Panc1 (cell line): ENCODE results near the gene NXPH4. TPM values are rescaled to one million over a fixed set of nuclear protein-coding genes. Genes with fewer than 3 reads are reported as not detected.

Experiments used
- ATAC-seq: fragments of 200-7000 bp; cut with Tn5 transposase; 2 replicates; pipeline ENCODE4 v1.9.1; 2020; ENCODE audit warnings: mild to moderate bottlenecking, moderate library complexity
- BruUV-seq: library from RNA; stranded (reverse); fragments of 400-500 nt; replicated peaks from 2 replicates; lab custom pipeline; 2021; lab: Mats Ljungman, UMichigan
- CTCF ChIA-PET: fragments of 300-600 bp; sonication (Branson Sonifier 250); formaldehyde crosslinking; loops from one replicate; lab custom pipeline; 2022; ENCODE audit warnings: antibody characterized with exemption; lab: Charles Lee
- POLR2A ChIA-PET: fragments of 300-600 bp; sonication (Branson Sonifier 250); formaldehyde crosslinking; loops from one replicate; lab custom pipeline; 2022; ENCODE audit warnings: antibody characterized with exemption; lab: Charles Lee
- DNase-seq: peaks from one replicate; pipeline ENCODE4 v3.0.0-alpha.2; 2010; ENCODE audit warnings: low read depth, low spot score
- H3K27ac ChIP-seq: 2 replicates; pipeline ENCODE4 v1.5.1; 2011; ENCODE audit warnings: mild to moderate bottlenecking, low read length, inconsistent platforms
- H3K27me3 ChIP-seq: fragments of 200-500 bp; sonication (Bioruptor generic); 2 replicates; pipeline ENCODE4 v1.6.0; 2014; ENCODE audit warnings: low read length, inconsistent platforms; ENCODE audit not compliant: control insufficient read depth, insufficient read depth
- H3K36me3 ChIP-seq: fragments of 200-500 bp; sonication (Bioruptor generic); 2 replicates; pipeline ENCODE4 v1.5.1; 2014; ENCODE audit warnings: inconsistent platforms, mild to moderate bottlenecking, low read length, moderate library complexity; ENCODE audit not compliant: control insufficient read depth, insufficient read depth
- H3K4me1 ChIP-seq: 2 replicates; pipeline ENCODE4 v1.5.1; 2011; ENCODE audit warnings: inconsistent platforms, mild to moderate bottlenecking, low read length, moderate library complexity; ENCODE audit not compliant: control insufficient read depth, insufficient read depth
- H3K4me3 ChIP-seq, 2 experiments: 2 replicates each; pipeline ENCODE4 v1.5.1; 2011 to 2012; ENCODE audit warnings: low read depth in 2 of 2, low read length in 2 of 2, mild to moderate bottlenecking in 2 of 2, inconsistent platforms in 1 of 2, moderate library complexity in 1 of 2
- H3K9me3 ChIP-seq: fragments of 200-500 bp; sonication (Bioruptor generic); 2 replicates; pipeline ENCODE4 v1.5.1; 2014; ENCODE audit warnings: low read depth, mild to moderate bottlenecking, inconsistent platforms, low read length, moderate library complexity; ENCODE audit not compliant: control insufficient read depth, insufficient read depth
- POLR2AphosphoS5 ChIP-seq: IDR thresholded peaks from 2 replicates; pipeline ENCODE4 v1.6.1; 2012; ENCODE audit warnings: mild to moderate bottlenecking, low read depth, low read length, moderate library complexity
- SIN3A ChIP-seq: IDR thresholded peaks from 2 replicates; pipeline ENCODE4 v1.6.1; 2012; ENCODE audit warnings: low read depth, mild to moderate bottlenecking, low read length, moderate library complexity, borderline replicate concordance; ENCODE audit not compliant: insufficient read depth
- TCF7L2 ChIP-seq: IDR thresholded peaks from 2 replicates; pipeline ENCODE4 v1.6.1; 2011; ENCODE audit warnings: mild to moderate bottlenecking, low read depth, low read length, inconsistent platforms
- in situ Hi-C: cut with HindIII; loops from 2 replicates; pipeline ENCODE4 v1.10.0; 2016; ENCODE audit warnings: low sequenced_read_pairs, low pct_unique_long_range_greater_than_20kb
- intact Hi-C: fragments of 100-400 bp; cut with micrococcal nuclease; formaldehyde crosslinking; loops from one replicate; pipeline ENCODE4 v1.10.0; 2022; ENCODE audit not compliant: unreplicated experiment
- total RNA-seq: library from RNA; stranded (reverse); gene quantifications from one replicate; pipeline ENCODE4 v1.2.1, GENCODE V29; 2021; ENCODE audit not compliant: unreplicated experiment
- TF ChIP-seq, protein P1 (sequence below): fragments of 450-650 bp; IDR thresholded peaks from 2 replicates; pipeline ENCODE4 v1.5.1; 2017; ENCODE audit warnings: mild to moderate bottlenecking
- TF ChIP-seq, protein P2 (sequence below), 2 experiments: IDR thresholded peaks; 2 replicates each; pipeline ENCODE4 v1.6.1; 2011 to 2012; ENCODE audit warnings: low read depth in 2 of 2, control low read depth in 1 of 2, low read length in 1 of 2, mild to moderate bottlenecking in 1 of 2, moderate library complexity in 1 of 2; ENCODE audit not compliant: insufficient read depth in 1 of 2

Gene NXPH4
- total RNA-seq, 1 experiment from 2014 or later, result 2.1 TPM

DNA sequence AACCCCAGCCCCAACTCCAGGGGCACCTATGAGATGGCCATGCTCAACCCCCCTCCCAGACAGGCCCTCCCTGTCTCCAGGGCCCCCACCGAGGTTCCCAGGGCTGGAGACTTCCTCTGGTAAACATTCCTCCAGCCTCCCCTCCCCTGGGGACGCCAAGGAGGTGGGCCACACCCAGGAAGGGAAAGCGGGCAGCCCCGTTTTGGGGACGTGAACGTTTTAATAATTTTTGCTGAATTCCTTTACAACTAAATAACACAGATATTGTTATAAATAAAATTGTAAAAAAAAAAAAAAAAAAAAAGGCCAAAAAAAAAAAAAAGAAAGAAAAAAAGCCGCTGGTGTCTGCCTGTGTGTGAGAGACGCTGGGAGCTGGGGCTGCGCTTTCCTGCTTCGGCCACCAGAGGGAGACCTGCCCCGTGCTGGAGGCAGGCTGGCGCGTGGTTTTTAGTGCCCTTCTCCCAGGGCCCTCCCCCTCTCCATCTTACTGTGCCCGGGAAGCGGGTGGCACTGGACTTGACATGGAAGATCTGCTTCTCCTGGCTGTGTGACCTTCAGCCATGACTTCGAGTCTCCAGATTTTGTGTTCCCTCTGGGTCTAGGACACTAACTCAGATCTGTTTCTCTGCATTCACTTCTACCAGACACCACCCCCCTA lies 3.4 kb upstream of the NXPH4 start:
- Histone ChIP-seq H3K36me3 (no peaks in the 10 kb centered on the region; the same call in 1 of the 2 replicates), H3K9me3 (no peaks in the 10 kb centered on the region), H3K4me3 (no peak overlapping the region), H3K27ac (no peak overlapping the region), H3K27me3 (peaks cover 10% of the 10 kb centered on the region), H3K4me1 (peaks cover 20% of the 10 kb centered on the region)
- TF ChIP-seq, protein P1, sequence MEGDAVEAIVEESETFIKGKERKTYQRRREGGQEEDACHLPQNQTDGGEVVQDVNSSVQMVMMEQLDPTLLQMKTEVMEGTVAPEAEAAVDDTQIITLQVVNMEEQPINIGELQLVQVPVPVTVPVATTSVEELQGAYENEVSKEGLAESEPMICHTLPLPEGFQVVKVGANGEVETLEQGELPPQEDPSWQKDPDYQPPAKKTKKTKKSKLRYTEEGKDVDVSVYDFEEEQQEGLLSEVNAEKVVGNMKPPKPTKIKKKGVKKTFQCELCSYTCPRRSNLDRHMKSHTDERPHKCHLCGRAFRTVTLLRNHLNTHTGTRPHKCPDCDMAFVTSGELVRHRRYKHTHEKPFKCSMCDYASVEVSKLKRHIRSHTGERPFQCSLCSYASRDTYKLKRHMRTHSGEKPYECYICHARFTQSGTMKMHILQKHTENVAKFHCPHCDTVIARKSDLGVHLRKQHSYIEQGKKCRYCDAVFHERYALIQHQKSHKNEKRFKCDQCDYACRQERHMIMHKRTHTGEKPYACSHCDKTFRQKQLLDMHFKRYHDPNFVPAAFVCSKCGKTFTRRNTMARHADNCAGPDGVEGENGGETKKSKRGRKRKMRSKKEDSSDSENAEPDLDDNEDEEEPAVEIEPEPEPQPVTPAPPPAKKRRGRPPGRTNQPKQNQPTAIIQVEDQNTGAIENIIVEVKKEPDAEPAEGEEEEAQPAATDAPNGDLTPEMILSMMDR, result peak; percentile 97
- no peak for TF ChIP-seq POLR2AphosphoS5
- intact Hi-C loops (loop anchor here (1.0 kb wide), 1 partner anchor 26 kb away; no protein-coding TSS in a partner anchor), in situ Hi-C loops (no loop called here)
- peak; percentile 61 for DNase-seq
- CTCF ChIA-PET, result interaction anchor here (0.6 to 2.8 kb wide), 13 partner anchors 11 to 242 kb away, joined by 3 to 26 read pairs (median 7); partner anchors contain the start of genes INHBE and SHMT2
- ATAC-seq, result peak; percentile 62
- BruUV-seq, result no TSS peak
- POLR2A ChIA-PET, result interaction anchor here (0.6 kb wide), 2 partner anchors 29 to 85 kb away, joined by 3 read pairs; no protein-coding TSS in a partner anchor

DNA sequence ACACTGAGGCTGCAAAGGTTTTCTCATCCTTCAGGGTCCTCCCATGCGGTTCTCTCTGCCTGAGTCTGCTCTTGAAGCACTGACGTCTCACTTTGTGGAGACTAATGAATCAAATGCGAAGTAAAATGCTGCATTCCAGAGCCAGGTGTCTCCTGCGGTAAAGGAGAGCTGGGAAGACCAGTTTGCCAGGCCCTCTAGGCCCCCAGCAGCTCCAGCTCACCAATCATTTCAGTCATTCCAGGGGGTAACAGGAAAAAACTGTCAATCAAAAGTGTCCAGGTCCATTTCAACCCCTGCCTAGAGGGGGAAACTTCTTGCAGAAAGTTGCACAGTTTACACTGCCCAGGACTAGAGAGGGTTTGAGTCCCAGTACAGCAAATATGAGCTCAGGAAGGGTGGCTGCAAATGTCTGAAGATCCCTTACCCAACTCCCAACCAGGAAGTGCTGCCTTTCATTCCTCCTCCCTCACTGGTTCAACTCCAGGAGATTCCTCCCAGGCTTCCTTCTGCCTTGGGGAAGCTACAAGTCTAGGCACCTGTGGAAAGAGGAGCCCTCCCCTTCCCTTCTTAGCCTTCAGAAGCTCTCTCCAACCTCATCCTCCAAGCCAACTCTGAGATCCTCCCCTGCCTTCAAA lies 2.7 kb upstream of the NXPH4 start:
- DNase-seq (no peak), ATAC-seq (no peak)
- intact Hi-C loops, result loop anchor here (1.0 kb wide), 1 partner anchor 25 kb away; no protein-coding TSS in a partner anchor
- H3K27ac ChIP-seq, result no peak overlapping the region
- TF ChIP-seq TCF7L2 (no peak), POLR2AphosphoS5 (no peak), SIN3A (no peak)
- TF ChIP-seq, protein P2, sequence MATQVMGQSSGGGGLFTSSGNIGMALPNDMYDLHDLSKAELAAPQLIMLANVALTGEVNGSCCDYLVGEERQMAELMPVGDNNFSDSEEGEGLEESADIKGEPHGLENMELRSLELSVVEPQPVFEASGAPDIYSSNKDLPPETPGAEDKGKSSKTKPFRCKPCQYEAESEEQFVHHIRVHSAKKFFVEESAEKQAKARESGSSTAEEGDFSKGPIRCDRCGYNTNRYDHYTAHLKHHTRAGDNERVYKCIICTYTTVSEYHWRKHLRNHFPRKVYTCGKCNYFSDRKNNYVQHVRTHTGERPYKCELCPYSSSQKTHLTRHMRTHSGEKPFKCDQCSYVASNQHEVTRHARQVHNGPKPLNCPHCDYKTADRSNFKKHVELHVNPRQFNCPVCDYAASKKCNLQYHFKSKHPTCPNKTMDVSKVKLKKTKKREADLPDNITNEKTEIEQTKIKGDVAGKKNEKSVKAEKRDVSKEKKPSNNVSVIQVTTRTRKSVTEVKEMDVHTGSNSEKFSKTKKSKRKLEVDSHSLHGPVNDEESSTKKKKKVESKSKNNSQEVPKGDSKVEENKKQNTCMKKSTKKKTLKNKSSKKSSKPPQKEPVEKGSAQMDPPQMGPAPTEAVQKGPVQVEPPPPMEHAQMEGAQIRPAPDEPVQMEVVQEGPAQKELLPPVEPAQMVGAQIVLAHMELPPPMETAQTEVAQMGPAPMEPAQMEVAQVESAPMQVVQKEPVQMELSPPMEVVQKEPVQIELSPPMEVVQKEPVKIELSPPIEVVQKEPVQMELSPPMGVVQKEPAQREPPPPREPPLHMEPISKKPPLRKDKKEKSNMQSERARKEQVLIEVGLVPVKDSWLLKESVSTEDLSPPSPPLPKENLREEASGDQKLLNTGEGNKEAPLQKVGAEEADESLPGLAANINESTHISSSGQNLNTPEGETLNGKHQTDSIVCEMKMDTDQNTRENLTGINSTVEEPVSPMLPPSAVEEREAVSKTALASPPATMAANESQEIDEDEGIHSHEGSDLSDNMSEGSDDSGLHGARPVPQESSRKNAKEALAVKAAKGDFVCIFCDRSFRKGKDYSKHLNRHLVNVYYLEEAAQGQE (IDR thresholded peaks at IDR 0.05; ENCODE audit: insufficient read depth in 1 of 2, low read depth in 2 of 2, low read length in 1 of 2), result no peak
- TF ChIP-seq, protein P1, result no peak
- peaks cover 10% of the 10 kb centered on the region for H3K27me3 ChIP-seq
- no peaks in the 10 kb centered on the region; the same call in 1 of the 2 replicates for H3K36me3 ChIP-seq
- peaks cover 20% of the 10 kb centered on the region for H3K4me1 ChIP-seq
- no TSS peak for BruUV-seq
- H3K9me3 ChIP-seq, result no peaks in the 10 kb centered on the region
- CTCF ChIA-PET, result interaction anchor here (0.5 to 2.8 kb wide), 14 partner anchors 10 to 239 kb away, joined by 3 to 26 read pairs (median 7); partner anchors contain the start of gene SHMT2
- in situ Hi-C loops, result no loop called here
- POLR2A ChIA-PET, result interaction anchor here (0.6 kb wide), 2 partner anchors 28 to 86 kb away, joined by 3 read pairs; no protein-coding TSS in a partner anchor
- H3K4me3 ChIP-seq, result no peak overlapping the region
